Stimulated activated CD8-positive, alpha-beta memory T cell treated with anti-CD3 and anti-CD28 coated beads, Interleukin-2, amount 100 ng/mL, for 48 hours (primary cell): ENCODE measurements around the gene FILIP1.

Experiments
- DNase-seq, 2 donors: peaks; one replicate each; pipeline ENCODE4 v3.0.0-alpha.2; 2020; ENCODE audit warnings: low read depth in 2 of 2

FILIP1 gene

DNA sequence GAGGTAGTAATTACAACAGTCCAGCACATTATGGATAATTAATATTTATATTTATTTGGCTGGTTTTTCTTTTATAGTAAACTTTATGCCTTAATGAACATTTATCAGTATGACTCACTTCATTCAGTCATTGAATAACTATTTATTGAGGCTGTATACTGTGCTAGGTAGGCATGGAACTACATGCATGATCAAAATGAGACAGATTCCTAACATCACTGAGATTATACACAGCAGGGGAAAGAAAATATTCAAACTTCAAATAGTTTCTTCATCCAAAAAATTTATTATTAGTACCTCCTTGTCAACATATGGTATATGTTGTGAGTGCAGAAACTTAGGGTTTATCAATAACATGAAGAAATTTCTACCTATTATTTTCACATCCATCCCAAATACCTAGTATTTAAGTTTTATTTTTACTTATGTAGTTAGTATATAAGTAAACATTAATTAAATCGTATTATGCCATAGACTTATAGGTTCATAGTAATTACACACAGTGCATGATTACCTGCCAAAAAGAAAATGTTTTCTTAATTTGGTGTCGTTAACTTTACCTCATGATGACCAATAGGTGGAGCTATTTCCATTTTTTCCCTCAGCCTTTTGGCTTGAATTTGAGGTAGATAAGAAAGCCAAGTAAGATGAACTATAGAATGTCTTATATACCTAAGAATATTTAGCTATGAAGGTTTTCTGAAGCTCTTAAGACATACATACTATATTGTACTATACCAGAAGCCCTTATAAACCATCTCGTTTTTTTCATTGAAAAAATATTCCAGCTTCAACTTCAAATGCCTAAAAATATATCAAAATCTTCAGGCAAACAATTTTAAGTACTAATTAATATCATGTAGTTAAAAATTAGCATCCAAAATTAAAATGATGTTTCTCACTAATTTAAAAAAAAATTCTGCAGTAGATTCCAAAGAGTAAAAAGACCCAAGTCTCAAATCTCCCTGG, 196.5 kb downstream of the FILIP1 start:
- DNase-seq, result no peak

- DNase-seq, result no peak
Observed at GRCh38 chr6:75292555-75292954, 201.0 kb downstream of the FILIP1 start.

GRCh38 chr6:75291744-75292143, 201.9 kb downstream of the FILIP1 start:
- no peak for DNase-seq

DNA sequence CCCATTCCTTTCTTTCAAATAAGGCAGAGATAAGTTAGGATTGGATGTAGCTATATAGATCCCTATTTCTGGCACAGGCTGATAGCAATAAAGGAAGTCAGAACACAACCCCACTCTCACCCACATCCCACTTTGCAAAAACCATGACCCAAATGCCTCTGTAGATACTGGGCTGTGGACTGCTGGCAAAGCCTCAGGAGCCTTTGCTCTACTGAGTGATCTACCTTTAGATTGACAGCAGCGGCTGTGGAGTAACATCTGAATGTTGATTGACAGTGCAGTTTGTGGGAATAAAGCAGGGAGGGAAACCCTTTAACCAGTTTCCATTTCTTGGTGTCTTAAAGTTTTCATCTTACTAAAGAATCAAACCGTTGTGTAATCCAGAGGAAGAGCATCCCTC, 202.3 kb downstream of the FILIP1 start:
- DNase-seq, result no peak

- no peak for DNase-seq
Observed at GRCh38 chr6:75290136-75290945, 203.3 kb downstream of the FILIP1 start.

DNA sequence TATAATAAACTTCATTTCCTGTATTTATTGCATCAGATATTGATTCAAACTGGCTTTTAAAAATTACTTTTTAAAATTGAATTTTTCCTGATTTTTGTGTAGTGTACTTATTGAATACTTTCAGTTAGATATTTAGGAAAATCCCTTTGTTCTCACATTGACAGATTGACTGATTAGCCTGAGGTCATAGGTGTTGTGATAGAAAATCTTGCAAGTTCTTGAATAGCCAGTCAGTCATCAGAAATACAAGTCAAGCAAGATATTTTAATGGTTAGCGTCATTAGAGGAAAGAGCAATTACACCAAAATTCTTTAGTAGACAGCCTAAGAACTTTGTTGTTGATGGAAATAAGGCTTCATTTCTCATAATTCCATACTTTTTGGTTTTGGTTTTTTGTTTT, 205.6 kb downstream of the FILIP1 start:
- DNase-seq, result no peak

GRCh38 chr6:75287424-75287823, 206.2 kb downstream of the FILIP1 start:
- no peak for DNase-seq

- DNase-seq, result no peak
Observed at GRCh38 chr6:75286955-75287354, 206.6 kb downstream of the FILIP1 start.

GRCh38 chr6:75285283-75285639, 208.3 kb downstream of the FILIP1 start:
- DNase-seq, result no peak

DNA sequence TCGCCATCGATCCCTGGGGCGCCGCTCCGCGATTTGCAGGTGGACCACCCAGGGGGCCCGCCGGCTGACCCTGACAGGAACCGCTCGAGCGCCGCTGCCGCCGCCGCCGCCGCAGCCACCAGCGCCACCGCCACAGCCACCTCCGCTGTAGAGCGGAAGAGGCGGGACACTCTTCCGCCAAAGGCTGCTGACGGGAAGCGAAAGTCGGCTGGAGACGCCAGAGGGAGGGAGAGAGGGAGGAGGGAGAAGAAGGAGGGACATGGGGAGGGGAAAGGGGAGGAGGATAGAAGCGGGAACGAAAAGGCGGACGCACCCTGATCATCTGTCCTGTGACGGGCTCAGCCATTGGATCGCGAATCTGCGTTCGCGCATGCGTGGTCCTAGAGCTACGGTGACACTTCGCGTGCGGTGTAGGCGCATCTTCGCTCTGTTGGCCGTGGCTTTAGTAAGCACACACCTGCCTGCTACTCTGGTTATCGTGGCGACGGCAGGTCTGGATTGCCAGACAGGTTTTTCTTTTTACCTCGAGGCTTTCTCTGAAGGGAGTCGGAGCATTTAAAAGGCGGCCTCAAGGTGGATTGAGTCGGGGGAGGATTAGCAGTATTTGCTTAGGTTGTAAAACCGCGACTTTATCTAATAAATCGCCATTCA, 208.8 kb downstream of the FILIP1 start, which contains the start of gene TMEM30A:
TSS of gene TMEM30A (minus strand) at position 161 of the 651 bp plus-strand sequence. CDS start at position 7, 154 bp downstream.
- peak; percentile 92 for DNase-seq

- peak in 1 of 2 donors; percentile 2 for DNase-seq
Observed at GRCh38 chr6:75283907-75284631, 209.5 kb downstream of the FILIP1 start.

GRCh38 chr6:75282706-75283105, 210.9 kb downstream of the FILIP1 start:
- no peak for DNase-seq

- no peak for DNase-seq
Observed at GRCh38 chr6:75281653-75282052, 211.9 kb downstream of the FILIP1 start.

GRCh38 chr6:75280131-75280855, 213.3 kb downstream of the FILIP1 start:
- no peak for DNase-seq

DNA sequence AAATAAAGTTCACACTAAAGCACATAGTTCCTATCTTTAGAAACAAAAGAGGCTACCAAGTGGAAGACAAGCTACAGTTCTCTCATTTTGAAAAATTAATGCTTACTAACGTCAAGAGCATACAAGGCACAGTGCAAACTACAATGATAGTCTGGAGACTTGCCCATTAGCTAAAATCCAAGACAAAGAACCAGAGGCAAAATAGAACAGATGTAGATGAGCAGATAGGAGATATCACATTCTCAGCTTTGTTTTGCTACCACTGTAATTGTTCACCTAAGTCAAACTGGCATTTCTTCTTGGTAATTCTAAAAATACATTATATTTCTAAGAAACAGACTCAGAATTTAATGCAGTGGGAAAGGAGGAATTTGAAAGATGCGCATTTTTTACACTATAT, 214.2 kb downstream of the FILIP1 start:
- DNase-seq, result no peak

- no peak for DNase-seq
Observed at GRCh38 chr6:75278474-75279077, 215.0 kb downstream of the FILIP1 start.

DNA sequence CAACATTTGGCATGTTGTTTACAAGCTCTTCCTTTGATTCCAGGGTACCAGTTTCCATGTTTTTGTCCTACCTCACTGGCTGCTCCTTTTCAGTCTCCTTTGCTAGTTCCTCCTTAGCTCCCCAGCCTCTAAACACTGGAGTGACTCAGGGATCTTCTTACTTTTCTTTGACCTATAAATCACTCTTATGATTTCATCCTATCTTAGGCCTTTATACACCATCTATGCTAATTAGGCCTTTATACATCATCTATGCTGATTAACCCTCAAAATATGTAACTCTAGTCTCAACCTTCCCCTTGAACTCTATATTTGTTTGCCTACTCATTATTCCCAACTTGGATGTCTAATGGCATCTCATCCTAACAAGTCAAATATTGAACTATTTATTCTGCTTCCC, 218.5 kb downstream of the FILIP1 start:
- no peak for DNase-seq

- no peak for DNase-seq
Observed at GRCh38 chr6:75273009-75273408, 220.6 kb downstream of the FILIP1 start.

- DNase-seq, result no peak
Observed at GRCh38 chr6:75272145-75272840, 221.3 kb downstream of the FILIP1 start.

- DNase-seq, result no peak
Observed at GRCh38 chr6:75268988-75269354, 224.6 kb downstream of the FILIP1 start.
